ENCODE results near the gene UBL4A. TPM values are rescaled to one million over a fixed set of nuclear protein-coding genes. Genes with fewer than 3 reads are reported as not detected.

Gene UBL4A
- total and polyA plus RNA-seq, 12 donors: 33.1 to 69.4 (median 49.5) TPM

GRCh38 chrX:154462396-154462795 lies 24.0 kb downstream of the UBL4A start:
- TF ChIP-seq CTCF (IDR thresholded peaks at IDR 0.05): no peak
- Histone ChIP-seq H3K4me1 (peaks cover 0 to 9% (median 5%) of the 10 kb centered on the region in 9 donors), H3K4me3 (no peak overlapping the region), H3K9me3 (no peaks in the 10 kb centered on the region), H3K36me3 (peaks cover 0 to 51% (median 0%) of the 10 kb centered on the region in 9 donors), H3K27ac (no peak overlapping the region), H3K27me3 (peaks cover 0 to under 1% (median 0%) of the 10 kb centered on the region in 7 donors)
- no peak for ATAC-seq
- 68 to 80% methylated on average over 3 to 8 of the region's 8 CpGs for WGBS, 2 donors
- DNase-seq: no peak
- intact Hi-C loops (cut with DNase I): no loop called here

GRCh38 chrX:154460326-154460725 lies 26.1 kb downstream of the UBL4A start:
- DNase-seq (no peak), ATAC-seq (no peak)
- Histone ChIP-seq H3K4me3 (peak overlapping the region in 1 of 10 donors; percentile 71), H3K27me3 (peaks cover 0 to 6% (median 0%) of the 10 kb centered on the region in 7 donors), H3K36me3 (peaks cover 0 to 30% (median 0%) of the 10 kb centered on the region in 9 donors), H3K9me3 (no peaks in the 10 kb centered on the region), H3K27ac (no peak overlapping the region), H3K4me1 (peaks cover 0 to 9% (median 5%) of the 10 kb centered on the region in 9 donors)
- TF ChIP-seq CTCF (IDR thresholded peaks at IDR 0.05): no peak
- WGBS, 2 donors: 81 to 86% methylated on average over 23 to 26 of the region's 26 CpGs
- intact Hi-C loops (cut with DNase I): no loop called here

GRCh38 chrX:154459832-154460231 lies 26.6 kb downstream of the UBL4A start:
- 51 to 53% methylated on average over 10 to 14 of the region's 14 CpGs for WGBS, 2 donors
- DNase-seq (no peak), ATAC-seq (peak in 3 of 8 donors; percentile 3 to 31 (median 22))
- Histone ChIP-seq H3K9me3 (no peaks in the 10 kb centered on the region), H3K4me1 (peaks cover 0 to 9% (median 5%) of the 10 kb centered on the region in 9 donors), H3K4me3 (peak overlapping the region in 7 of 10 donors; percentile 5 to 71 (median 64)), H3K27me3 (peaks cover 0 to 6% (median 0%) of the 10 kb centered on the region in 7 donors), H3K36me3 (peaks cover 0 to 25% (median 0%) of the 10 kb centered on the region in 9 donors), H3K27ac (peak overlapping the region in 3 of 10 donors; percentile 28 to 79 (median 64))
- no peak for TF ChIP-seq CTCF (IDR thresholded peaks at IDR 0.05)
- intact Hi-C loops (cut with DNase I): loop anchor here in 1 of 10 donors (10.0 kb wide), 1 partner anchor 55 kb away; the partner anchor contains the start of gene FAM3A

GRCh38 chrX:154458954-154459778 lies 27.2 kb downstream of the UBL4A start:
- TF ChIP-seq CTCF (IDR thresholded peaks at IDR 0.05): no peak
- peak overlapping the region in 9 of 10 donors; percentile 56 to 71 (median 63) for H3K4me3 ChIP-seq
- peaks cover 0 to 6% (median 0%) of the 10 kb centered on the region in 7 donors for H3K27me3 ChIP-seq
- H3K4me1 ChIP-seq: peaks cover 0 to 9% (median 5%) of the 10 kb centered on the region in 9 donors
- H3K27ac ChIP-seq: peak overlapping the region in 7 of 10 donors; percentile 43 to 84 (median 66)
- intact Hi-C loops (cut with DNase I): loop anchor here in 1 of 10 donors (10.0 kb wide), 1 partner anchor 56 kb away; the partner anchor contains the start of gene FAM3A
- WGBS, 2 donors: 28 to 36% methylated on average over 8 to 14 of the region's 15 CpGs
- DNase-seq (peak; percentile 16 to 35), ATAC-seq (peak; percentile 36 to 89 (median 82))
- H3K9me3 ChIP-seq: no peaks in the 10 kb centered on the region
- H3K36me3 ChIP-seq: peaks cover 0 to 19% (median 0%) of the 10 kb centered on the region in 9 donors
